Stomach (tissue), 4 donors: Measurements from ENCODE around the gene AIFM3.

Experiments used
- CTCF ChIP-seq, 7 experiments: fragments of 450-650 bp in 4 of 7; fragments of 200-600 bp in 3 of 7; sonication (generic) in 3 of 7; IDR thresholded peaks; one replicate each; pipeline ENCODE4 v1.5.1; 2016 to 2019; ENCODE audit warnings: antibody characterized with exemption in 7 of 7, control low read depth in 2 of 7, mild to moderate bottlenecking in 1 of 7
- EP300 ChIP-seq: sonication (generic); formaldehyde crosslinking; IDR thresholded peaks from one replicate; pipeline ENCODE4 v1.6.1; 2017; ENCODE audit warnings: antibody characterized with exemption
- POLR2A ChIP-seq, 4 donors: fragments of 450-650 bp; IDR thresholded peaks; one replicate each; pipeline ENCODE4 v1.6.1; 2016; ENCODE audit warnings: antibody characterized with exemption in 4 of 4, control low read depth in 2 of 4, mild to moderate bottlenecking in 1 of 4, moderate library complexity in 1 of 4
- POLR2AphosphoS5 ChIP-seq, 3 donors: sonication (generic); formaldehyde crosslinking; IDR thresholded peaks; one replicate each; pipeline ENCODE4 v1.6.1; 2016; ENCODE audit warnings: antibody characterized with exemption in 3 of 3

GRCh38 chr22:21014726-21015465 lies 47.8 kb downstream of the AIFM3 start, which contains the start of gene P2RX6:
- TF ChIP-seq CTCF (IDR thresholded peaks at IDR 0.05), result no peak
- no peak for TF ChIP-seq POLR2A (IDR thresholded peaks at IDR 0.05)
- TF ChIP-seq POLR2AphosphoS5 (IDR thresholded peaks at IDR 0.05), result no peak
- TF ChIP-seq EP300, result no peak
